Kidney (tissue), 14 donors: ENCODE results near the gene MYL4. TPM values are rescaled to one million over a fixed set of nuclear protein-coding genes. Genes with fewer than 3 reads are reported as not detected.

ENCODE experiments used
- DNase-seq, 5 donors: peaks; one replicate each; pipeline ENCODE4 v3.0.0-alpha.2; 2013 to 2020
- FAIRE-seq: peaks from 2 replicates; lab custom pipeline; 2012; peaks lifted over from hg19 to GRCh38; lab: Jason Lieb, UNC
- H3K27ac ChIP-seq, 2 donors: one replicate each; pipeline ENCODE4 v1.7.0; 2013; ENCODE audit warnings: low read depth in 2 of 2, low read length in 2 of 2, inconsistent platforms in 1 of 2
- H3K27me3 ChIP-seq: one replicate; pipeline ENCODE4 v1.7.1; 2013; ENCODE audit warnings: low read length, inconsistent platforms; ENCODE audit not compliant: control insufficient read depth, insufficient read depth
- H3K36me3 ChIP-seq, 3 donors: one replicate each; pipeline versions ENCODE4 v1.7.0 to v1.7.1; 2013; ENCODE audit warnings: low read length in 3 of 3, control low read depth in 1 of 3, inconsistent platforms in 1 of 3; ENCODE audit not compliant: insufficient read depth in 3 of 3, control insufficient read depth in 2 of 3
- H3K4me1 ChIP-seq, 3 donors: one replicate each; pipeline versions ENCODE4 v1.7.0 to v1.7.1; 2013; ENCODE audit warnings: low read length in 3 of 3, inconsistent platforms in 1 of 3, low read depth in 1 of 3; ENCODE audit not compliant: control insufficient read depth in 2 of 3, insufficient read depth in 2 of 3
- H3K4me3 ChIP-seq, 3 donors: one replicate each; pipeline versions ENCODE4 v1.7.0 to v1.8.1; 2013; ENCODE audit warnings: low read length in 3 of 3, control low read depth in 1 of 3, inconsistent platforms in 1 of 3
- H3K9ac ChIP-seq, 3 donors: one replicate each; pipeline versions ENCODE4 v1.7.0 to v1.7.1; 2013; ENCODE audit warnings: low read length in 3 of 3, control low read depth in 1 of 3, inconsistent platforms in 1 of 3
- H3K9me3 ChIP-seq, 3 donors: one replicate each; pipeline versions ENCODE4 v1.7.0 to v1.7.1; 2013; ENCODE audit warnings: low read length in 3 of 3, control low read depth in 1 of 3, inconsistent platforms in 1 of 3; ENCODE audit not compliant: control insufficient read depth in 2 of 3, insufficient read depth in 1 of 3
- intact Hi-C: fragments of 100-400 bp; cut with DNase I; formaldehyde crosslinking; loops from one replicate; pipeline ENCODE4 v1.11.1; 2022
- polyA plus RNA-seq: library from polyadenylated mRNA; stranded (reverse); fragments of 350-450 nt; fragmentation: Illumina TruSeq; extraction: RNeasy Lipid Tissue Mini Kit (QIAGEN cat#74804); gene quantifications from one replicate; pipeline ENCODE4 v1.2.3, GENCODE V29; 2014; ENCODE audit warnings: low read depth, low replicate concordance; ENCODE audit not compliant: insufficient read depth
- total RNA-seq: library from RNA; stranded (reverse); fragmentation: NEBNext Ultra II Directional; extraction: Animal tissue kit (Norgen Biotek cat#: 25700); gene quantifications from one replicate; pipeline ENCODE4 v1.2.1, GENCODE V29; 2021
- TF ChIP-seq, protein P1 (sequence below): IDR thresholded peaks from 3 replicates; pipeline ENCODE4 v1.5.1; 2012; ENCODE audit warnings: mild to moderate bottlenecking, moderate library complexity, borderline replicate concordance; ENCODE audit not compliant: insufficient read depth; ENCODE audit errors: extremely low read depth
- donor health status: control.
- donor health status: control.
- donor health status: control.
- donor health status: control.
- donor health status: control.
- donor health status: DM: yes; HTN: yes; CAD: no.
- donor health status: Normal renal cell carcinoma (clear cell type).

MYL4 gene
- total and polyA plus RNA-seq, 2 donors from 2014 or later: 1.0 TPM; not detected in 1

- Histone ChIP-seq H3K9ac (peak overlapping the region in 1 of 3 donors; percentile 41), H3K27me3 (no peaks in the 10 kb centered on the region), H3K27ac (peak overlapping the region; percentile 64 to 81), H3K9me3 (no peaks in the 10 kb centered on the region), H3K36me3 (no peaks in the 10 kb centered on the region), H3K4me3 (peak overlapping the region in 1 of 3 donors; percentile 7), H3K4me1 (peaks cover 0 to 19% (median 9%) of the 10 kb centered on the region in 3 donors)
- FAIRE-seq: no peak
- intact Hi-C loops: no loop called here
- DNase-seq: peak in 2 of 5 donors; percentile 19 to 68
- TF ChIP-seq, protein P1, sequence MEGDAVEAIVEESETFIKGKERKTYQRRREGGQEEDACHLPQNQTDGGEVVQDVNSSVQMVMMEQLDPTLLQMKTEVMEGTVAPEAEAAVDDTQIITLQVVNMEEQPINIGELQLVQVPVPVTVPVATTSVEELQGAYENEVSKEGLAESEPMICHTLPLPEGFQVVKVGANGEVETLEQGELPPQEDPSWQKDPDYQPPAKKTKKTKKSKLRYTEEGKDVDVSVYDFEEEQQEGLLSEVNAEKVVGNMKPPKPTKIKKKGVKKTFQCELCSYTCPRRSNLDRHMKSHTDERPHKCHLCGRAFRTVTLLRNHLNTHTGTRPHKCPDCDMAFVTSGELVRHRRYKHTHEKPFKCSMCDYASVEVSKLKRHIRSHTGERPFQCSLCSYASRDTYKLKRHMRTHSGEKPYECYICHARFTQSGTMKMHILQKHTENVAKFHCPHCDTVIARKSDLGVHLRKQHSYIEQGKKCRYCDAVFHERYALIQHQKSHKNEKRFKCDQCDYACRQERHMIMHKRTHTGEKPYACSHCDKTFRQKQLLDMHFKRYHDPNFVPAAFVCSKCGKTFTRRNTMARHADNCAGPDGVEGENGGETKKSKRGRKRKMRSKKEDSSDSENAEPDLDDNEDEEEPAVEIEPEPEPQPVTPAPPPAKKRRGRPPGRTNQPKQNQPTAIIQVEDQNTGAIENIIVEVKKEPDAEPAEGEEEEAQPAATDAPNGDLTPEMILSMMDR: no peak
These were observed 4.3 kb upstream of the MYL4 start for GRCh38 chr17:47204722-47205418.

- DNase-seq (peak; percentile 75 to 90 (median 85)), FAIRE-seq (no peak)
- Histone ChIP-seq H3K27me3 (no peaks in the 10 kb centered on the region), H3K27ac (peak overlapping the region; percentile 64 to 81), H3K36me3 (no peaks in the 10 kb centered on the region), H3K9me3 (no peaks in the 10 kb centered on the region), H3K9ac (peak overlapping the region in 2 of 3 donors; percentile 41 to 43), H3K4me3 (peak overlapping the region in 1 of 3 donors; percentile 7), H3K4me1 (peaks cover 0 to 19% (median 9%) of the 10 kb centered on the region in 3 donors)
- intact Hi-C loops: no loop called here
- TF ChIP-seq, protein P1: no peak
These were observed 3.7 kb upstream of the MYL4 start for GRCh38 chr17:47205419-47205963.

GRCh38 chr17:47207143-47208067 lies 1.7 kb upstream of the MYL4 start:
- Histone ChIP-seq H3K4me3 (no peak overlapping the region), H3K27ac (no peak overlapping the region), H3K9me3 (no peaks in the 10 kb centered on the region), H3K27me3 (no peaks in the 10 kb centered on the region), H3K4me1 (peaks cover 0 to 19% (median 9%) of the 10 kb centered on the region in 3 donors), H3K9ac (no peak overlapping the region), H3K36me3 (no peaks in the 10 kb centered on the region)
- intact Hi-C loops: no loop called here
- TF ChIP-seq, protein P1: no peak
- DNase-seq (no peak), FAIRE-seq (no peak)
